GM21619 (cell line): ENCODE results near the gene OPTC.

ENCODE experiments used
- ATAC-seq: cut with Tn5 transposase; IDR thresholded peaks from one replicate; pipeline ENCODE4 v1.9.1; 2021; ENCODE audit not compliant: unreplicated experiment

The OPTC gene

GRCh38 chr1:203556047-203556851 is 62.3 kb downstream of the OPTC start:
- no peak for ATAC-seq

DNA sequence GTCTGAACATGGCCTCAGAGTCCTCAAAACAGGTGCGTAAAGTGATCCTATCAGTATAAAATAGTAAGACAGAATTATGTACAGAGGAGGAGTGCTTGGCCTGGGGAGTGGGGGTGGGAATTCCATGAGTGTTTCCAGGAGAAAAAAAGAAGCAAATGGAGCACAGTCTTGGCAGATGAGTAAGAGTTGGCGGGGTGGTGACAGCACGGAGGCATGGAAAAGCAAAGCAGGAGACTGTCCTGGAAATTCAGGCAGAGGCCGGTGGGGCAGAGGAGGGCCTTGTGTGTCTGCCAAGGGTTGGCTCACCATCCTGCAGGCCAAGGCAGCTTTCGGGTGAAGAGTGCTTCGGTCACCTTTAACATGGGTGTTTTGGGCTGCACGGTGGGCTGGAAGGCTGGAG is 63.4 kb downstream of the OPTC start:
- ATAC-seq = no peak

DNA sequence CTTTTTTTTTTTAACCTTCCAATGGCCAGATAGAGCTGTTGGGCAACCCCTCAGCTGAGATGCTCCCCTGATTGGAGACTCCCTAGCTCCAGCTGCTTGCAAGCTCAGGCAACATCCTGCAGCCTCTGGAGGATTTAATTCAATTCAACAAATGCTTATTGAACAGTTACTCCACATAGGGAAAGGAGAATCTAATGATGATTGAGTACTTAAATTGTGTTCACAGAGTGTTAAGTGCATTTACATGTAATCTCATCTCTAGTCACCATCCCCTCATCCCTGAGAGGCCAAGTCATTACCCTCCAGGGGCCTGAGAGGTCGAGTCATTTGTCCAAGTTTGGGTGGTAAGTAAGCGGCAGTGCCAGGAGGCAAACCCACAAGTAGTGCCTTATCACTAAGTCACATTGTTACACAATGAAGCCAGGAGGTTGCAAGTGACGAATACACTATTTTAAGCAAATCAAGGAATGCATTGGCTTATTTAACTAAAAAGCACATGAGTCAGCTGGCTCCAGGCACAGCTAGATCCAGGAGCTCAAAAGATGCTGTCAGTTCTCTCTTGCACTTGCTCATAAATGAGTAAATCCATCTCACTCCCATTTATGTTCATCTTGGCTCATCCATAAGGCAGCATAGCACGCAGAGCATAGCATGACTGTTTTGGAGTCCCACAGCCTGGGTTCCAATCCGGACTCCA is 64.3 kb downstream of the OPTC start:
- no peak for ATAC-seq
